ENCODE measurements around the gene RTL5.
A peak's percentile ranks its signal among the peaks of the same experiment; 100 is the strongest.

DNA sequence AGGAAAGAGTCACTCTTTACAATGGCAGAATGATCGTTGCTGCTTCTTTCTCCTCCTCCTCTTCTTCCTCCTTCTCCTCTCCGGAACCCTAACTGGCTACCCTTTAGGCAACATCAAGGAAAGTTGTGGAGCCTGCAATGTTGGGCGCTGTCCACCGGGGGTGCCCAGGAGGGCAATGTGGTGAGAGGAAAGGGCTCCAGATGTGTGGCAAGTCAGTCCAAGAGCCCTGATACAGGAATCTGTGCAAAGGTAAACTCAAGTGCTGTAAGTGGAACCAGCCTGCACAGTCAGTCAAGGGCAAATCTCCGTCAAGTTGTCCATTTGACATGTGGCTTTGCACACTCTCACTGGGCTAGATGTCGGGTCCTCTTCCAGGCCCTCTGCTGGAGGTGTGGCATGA is 2.8 kb downstream of the RTL5 start:
- TF ChIP-seq, protein P1, sequence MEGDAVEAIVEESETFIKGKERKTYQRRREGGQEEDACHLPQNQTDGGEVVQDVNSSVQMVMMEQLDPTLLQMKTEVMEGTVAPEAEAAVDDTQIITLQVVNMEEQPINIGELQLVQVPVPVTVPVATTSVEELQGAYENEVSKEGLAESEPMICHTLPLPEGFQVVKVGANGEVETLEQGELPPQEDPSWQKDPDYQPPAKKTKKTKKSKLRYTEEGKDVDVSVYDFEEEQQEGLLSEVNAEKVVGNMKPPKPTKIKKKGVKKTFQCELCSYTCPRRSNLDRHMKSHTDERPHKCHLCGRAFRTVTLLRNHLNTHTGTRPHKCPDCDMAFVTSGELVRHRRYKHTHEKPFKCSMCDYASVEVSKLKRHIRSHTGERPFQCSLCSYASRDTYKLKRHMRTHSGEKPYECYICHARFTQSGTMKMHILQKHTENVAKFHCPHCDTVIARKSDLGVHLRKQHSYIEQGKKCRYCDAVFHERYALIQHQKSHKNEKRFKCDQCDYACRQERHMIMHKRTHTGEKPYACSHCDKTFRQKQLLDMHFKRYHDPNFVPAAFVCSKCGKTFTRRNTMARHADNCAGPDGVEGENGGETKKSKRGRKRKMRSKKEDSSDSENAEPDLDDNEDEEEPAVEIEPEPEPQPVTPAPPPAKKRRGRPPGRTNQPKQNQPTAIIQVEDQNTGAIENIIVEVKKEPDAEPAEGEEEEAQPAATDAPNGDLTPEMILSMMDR (IDR thresholded peaks at IDR 0.05), result peak; percentile 56
- TF ChIP-seq YY1 (IDR thresholded peaks at IDR 0.05; ENCODE audit: low read depth) (no peak), EP300 (IDR thresholded peaks at IDR 0.05; ENCODE audit: borderline replicate concordance in 1 of 2, low read depth in 1 of 2, low read length in 1 of 2) (no peak), EZH2phosphoT487 (IDR thresholded peaks at IDR 0.05; ENCODE audit: borderline replicate concordance, low read depth) (no peak), MXI1 (IDR thresholded peaks at IDR 0.05; ENCODE audit: low read depth, low read length) (no peak)
- TF ChIP-seq, protein P2, sequence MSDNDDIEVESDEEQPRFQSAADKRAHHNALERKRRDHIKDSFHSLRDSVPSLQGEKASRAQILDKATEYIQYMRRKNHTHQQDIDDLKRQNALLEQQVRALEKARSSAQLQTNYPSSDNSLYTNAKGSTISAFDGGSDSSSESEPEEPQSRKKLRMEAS (IDR thresholded peaks at IDR 0.05; ENCODE audit: low read depth), result no peak
- TF ChIP-seq, protein P3, sequence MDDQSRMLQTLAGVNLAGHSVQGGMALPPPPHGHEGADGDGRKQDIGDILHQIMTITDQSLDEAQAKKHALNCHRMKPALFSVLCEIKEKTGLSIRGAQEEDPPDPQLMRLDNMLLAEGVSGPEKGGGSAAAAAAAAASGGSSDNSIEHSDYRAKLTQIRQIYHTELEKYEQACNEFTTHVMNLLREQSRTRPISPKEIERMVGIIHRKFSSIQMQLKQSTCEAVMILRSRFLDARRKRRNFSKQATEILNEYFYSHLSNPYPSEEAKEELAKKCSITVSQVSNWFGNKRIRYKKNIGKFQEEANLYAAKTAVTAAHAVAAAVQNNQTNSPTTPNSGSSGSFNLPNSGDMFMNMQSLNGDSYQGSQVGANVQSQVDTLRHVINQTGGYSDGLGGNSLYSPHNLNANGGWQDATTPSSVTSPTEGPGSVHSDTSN (IDR thresholded peaks at IDR 0.05), result no peak
